HG03060 (cell line): ENCODE measurements around the gene PEX3.
"Not testable (repeated sequence)": the region's sequence is repeated elsewhere in the genome, so short reads cannot be mapped to it uniquely, and the experiment has no call there.

Source experiments
- ATAC-seq: cut with Tn5 transposase; IDR thresholded peaks from one replicate; pipeline ENCODE4 v1.9.1; 2021; ENCODE audit warnings: low read depth, moderate number of reproducible peaks; ENCODE audit not compliant: unreplicated experiment

PEX3 gene

GRCh38 chr6:143505111-143505510, 54.5 kb downstream of the PEX3 start:
- ATAC-seq = no peak

- no peak for ATAC-seq
Observed at GRCh38 chr6:143505537-143505936, 54.9 kb downstream of the PEX3 start.

GRCh38 chr6:143506199-143506598, 55.6 kb downstream of the PEX3 start:
- no peak for ATAC-seq

- no peak for ATAC-seq
Observed at GRCh38 chr6:143506620-143507019, 56.0 kb downstream of the PEX3 start.

- ATAC-seq = no peak
Observed at GRCh38 chr6:143507358-143508145, 56.9 kb downstream of the PEX3 start.

- ATAC-seq = not testable (repeated sequence)
Observed at GRCh38 chr6:143510326-143510725, 59.7 kb downstream of the PEX3 start.

- peak; percentile 44 for ATAC-seq
Observed at GRCh38 chr6:143510991-143511891, 60.6 kb downstream of the PEX3 start, which contains the start of gene FUCA2. FUCA2 (minus strand) TSS chr6:143511720; CDS start chr6:143511634, 86 bp downstream.

GRCh38 chr6:143513410-143513809, 62.8 kb downstream of the PEX3 start:
- ATAC-seq = no peak

GRCh38 chr6:143515061-143515760, 64.6 kb downstream of the PEX3 start:
- ATAC-seq = no peak

GRCh38 chr6:143515766-143516355, 65.3 kb downstream of the PEX3 start:
- no peak for ATAC-seq

- ATAC-seq = no peak
Observed at GRCh38 chr6:143516690-143517446, 66.3 kb downstream of the PEX3 start.

- ATAC-seq = no peak
Observed at GRCh38 chr6:143517447-143517773, 66.8 kb downstream of the PEX3 start.

GRCh38 chr6:143522039-143522600, 71.5 kb downstream of the PEX3 start:
- no peak for ATAC-seq

GRCh38 chr6:143525356-143525755, 74.8 kb downstream of the PEX3 start:
- no peak for ATAC-seq

- no peak for ATAC-seq
Observed at GRCh38 chr6:143527677-143528076, 77.1 kb downstream of the PEX3 start.

GRCh38 chr6:143528164-143528811, 77.7 kb downstream of the PEX3 start:
- no peak for ATAC-seq

- ATAC-seq = no peak
Observed at GRCh38 chr6:143529095-143529494, 78.5 kb downstream of the PEX3 start.

GRCh38 chr6:143531720-143532499, 81.3 kb downstream of the PEX3 start:
- no peak for ATAC-seq
